Thyroid gland (tissue), 4 donors: Measurements from ENCODE around the gene EXT2.

Experiments
- CTCF ChIP-seq, 6 experiments: fragments of 200-600 bp in 3 of 6; fragments of 450-650 bp in 3 of 6; sonication (generic) in 3 of 6; IDR thresholded peaks; one replicate each; pipeline ENCODE4 v1.5.1; 2016 to 2019; ENCODE audit warnings: antibody characterized with exemption in 6 of 6, mild to moderate bottlenecking in 2 of 6, inconsistent platforms in 1 of 6, moderate library complexity in 1 of 6
- POLR2A ChIP-seq, 2 donors: fragments of 450-650 bp; IDR thresholded peaks; one replicate each; pipeline ENCODE4 v1.6.1; 2017; ENCODE audit warnings: antibody characterized with exemption in 2 of 2, mild to moderate bottlenecking in 2 of 2, moderate library complexity in 1 of 2

GRCh38 chr11:44130751-44131150 is 35.3 kb downstream of the EXT2 start:
- TF ChIP-seq CTCF (IDR thresholded peaks at IDR 0.05) (no peak), POLR2A (IDR thresholded peaks at IDR 0.05) (no peak)
